ENCODE results near the gene CYP19A1.

CYP19A1 gene

GRCh38 chr15:51338496-51338895 lies at the start of gene CYP19A1:
Gene CYP19A1 (minus strand): TSS chr15:51338596. CDS start chr15:51242912, 95,684 bp downstream.
- DNase-seq, result no peak

GRCh38 chr15:51387699-51388041 lies 49.3 kb upstream of the CYP19A1 start:
- DNase-seq, result no peak

- DNase-seq, result no peak
Measured at GRCh38 chr15:51386960-51387698, 48.7 kb upstream of the CYP19A1 start.

- DNase-seq, result no peak
Measured at GRCh38 chr15:51386486-51386885, 48.1 kb upstream of the CYP19A1 start.

GRCh38 chr15:51386029-51386428 lies 47.6 kb upstream of the CYP19A1 start:
- DNase-seq, result no peak

- no peak for DNase-seq
Measured at GRCh38 chr15:51382787-51383186, 44.4 kb upstream of the CYP19A1 start.

GRCh38 chr15:51380999-51381806 lies 42.8 kb upstream of the CYP19A1 start:
- DNase-seq, result no peak

- no peak for DNase-seq
Measured at GRCh38 chr15:51379390-51379789, 41.0 kb upstream of the CYP19A1 start.

GRCh38 chr15:51378406-51378805 lies 40.0 kb upstream of the CYP19A1 start:
- DNase-seq, result no peak

GRCh38 chr15:51377038-51377786 lies 38.8 kb upstream of the CYP19A1 start:
- no peak for DNase-seq

GRCh38 chr15:51375966-51376640 lies 37.7 kb upstream of the CYP19A1 start:
- DNase-seq, result no peak

GRCh38 chr15:51374131-51374530 lies 35.7 kb upstream of the CYP19A1 start:
- DNase-seq, result no peak

GRCh38 chr15:51371266-51371665 lies 32.9 kb upstream of the CYP19A1 start:
- no peak for DNase-seq

- DNase-seq, result no peak
Measured at GRCh38 chr15:51369451-51369761, 31.0 kb upstream of the CYP19A1 start.

GRCh38 chr15:51368751-51369450 lies 30.5 kb upstream of the CYP19A1 start:
- no peak for DNase-seq

GRCh38 chr15:51368307-51368706 lies 29.9 kb upstream of the CYP19A1 start:
- no peak for DNase-seq

GRCh38 chr15:51367322-51367976 lies 29.1 kb upstream of the CYP19A1 start:
- DNase-seq, result no peak

- no peak for DNase-seq
Measured at GRCh38 chr15:51366920-51367319, 28.5 kb upstream of the CYP19A1 start.

GRCh38 chr15:51366071-51366470 lies 27.7 kb upstream of the CYP19A1 start:
- no peak for DNase-seq

- no peak for DNase-seq
Measured at GRCh38 chr15:51365417-51365816, 27.0 kb upstream of the CYP19A1 start.

- DNase-seq, result no peak
Measured at GRCh38 chr15:51363383-51363782, 25.0 kb upstream of the CYP19A1 start.

- no peak for DNase-seq
Measured at GRCh38 chr15:51359981-51360380, 21.6 kb upstream of the CYP19A1 start.

Data from activated CD4-positive, alpha-beta T cell treated with anti-CD3 and anti-CD28 coated beads for 4 hours (primary cell).